GM12864 (cell line): ENCODE results near the gene CLEC11A.

Experiments used
- DNase-seq: peaks from one replicate; pipeline ENCODE4 v3.0.0-alpha.2; 2011; ENCODE audit warnings: low read depth
- H3K4me3 ChIP-seq: 2 replicates; pipeline ENCODE4 v1.5.1; 2011; ENCODE audit warnings: mild to moderate bottlenecking, low read depth, low read length, control low read depth
- TF ChIP-seq, protein P1 (sequence below): IDR thresholded peaks from 2 replicates; pipeline ENCODE4 v1.5.1; 2011; ENCODE audit warnings: low read depth, mild to moderate bottlenecking, moderate library complexity, low read length, control low read depth, inconsistent platforms; ENCODE audit errors: missing control alignments

CLEC11A gene

DNA sequence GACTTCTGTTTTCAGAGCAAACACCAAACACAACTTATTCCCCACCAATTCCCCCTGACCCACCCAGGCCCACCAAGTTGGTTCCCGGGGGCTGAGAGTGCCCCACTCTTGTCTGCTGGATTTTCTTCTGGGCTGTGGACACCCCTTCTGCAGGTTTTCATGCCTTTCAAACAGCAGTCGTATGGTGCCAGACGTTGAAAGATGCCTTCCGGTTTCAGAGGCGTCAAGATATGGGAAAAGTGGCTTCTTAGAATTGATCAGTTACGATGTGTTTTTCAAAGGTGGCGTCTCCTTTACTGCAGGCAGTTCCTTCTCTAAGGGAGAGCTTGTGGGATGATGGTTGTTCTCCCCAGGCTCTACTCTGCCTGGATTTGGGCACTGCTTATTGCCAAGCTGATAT is 12.7 kb downstream of the CLEC11A start:
- DNase-seq: no peak
- H3K4me3 ChIP-seq: no peak overlapping the region
- TF ChIP-seq, protein P1, sequence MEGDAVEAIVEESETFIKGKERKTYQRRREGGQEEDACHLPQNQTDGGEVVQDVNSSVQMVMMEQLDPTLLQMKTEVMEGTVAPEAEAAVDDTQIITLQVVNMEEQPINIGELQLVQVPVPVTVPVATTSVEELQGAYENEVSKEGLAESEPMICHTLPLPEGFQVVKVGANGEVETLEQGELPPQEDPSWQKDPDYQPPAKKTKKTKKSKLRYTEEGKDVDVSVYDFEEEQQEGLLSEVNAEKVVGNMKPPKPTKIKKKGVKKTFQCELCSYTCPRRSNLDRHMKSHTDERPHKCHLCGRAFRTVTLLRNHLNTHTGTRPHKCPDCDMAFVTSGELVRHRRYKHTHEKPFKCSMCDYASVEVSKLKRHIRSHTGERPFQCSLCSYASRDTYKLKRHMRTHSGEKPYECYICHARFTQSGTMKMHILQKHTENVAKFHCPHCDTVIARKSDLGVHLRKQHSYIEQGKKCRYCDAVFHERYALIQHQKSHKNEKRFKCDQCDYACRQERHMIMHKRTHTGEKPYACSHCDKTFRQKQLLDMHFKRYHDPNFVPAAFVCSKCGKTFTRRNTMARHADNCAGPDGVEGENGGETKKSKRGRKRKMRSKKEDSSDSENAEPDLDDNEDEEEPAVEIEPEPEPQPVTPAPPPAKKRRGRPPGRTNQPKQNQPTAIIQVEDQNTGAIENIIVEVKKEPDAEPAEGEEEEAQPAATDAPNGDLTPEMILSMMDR: no peak

DNA sequence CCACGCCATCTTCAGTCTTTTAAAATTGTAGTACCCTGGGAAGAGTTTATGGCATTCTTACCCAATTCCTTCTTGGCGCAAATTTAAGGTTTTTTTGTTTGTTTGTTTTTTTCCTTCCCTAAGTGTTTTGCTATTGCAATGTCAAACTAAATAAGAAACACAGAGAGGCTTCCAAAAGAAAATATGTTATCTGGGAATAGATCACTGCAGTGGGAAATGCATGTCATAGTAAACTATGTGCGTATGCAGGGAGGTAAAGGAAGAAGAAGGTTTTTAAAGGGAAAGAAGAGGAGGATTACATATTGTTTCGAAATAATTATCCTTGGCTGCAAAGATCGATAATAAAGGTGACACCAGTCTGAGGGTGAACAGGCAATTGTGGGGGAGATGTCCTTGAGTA is 13.2 kb downstream of the CLEC11A start:
- DNase-seq: no peak
- TF ChIP-seq, protein P1: no peak
- no peak overlapping the region for H3K4me3 ChIP-seq

DNA sequence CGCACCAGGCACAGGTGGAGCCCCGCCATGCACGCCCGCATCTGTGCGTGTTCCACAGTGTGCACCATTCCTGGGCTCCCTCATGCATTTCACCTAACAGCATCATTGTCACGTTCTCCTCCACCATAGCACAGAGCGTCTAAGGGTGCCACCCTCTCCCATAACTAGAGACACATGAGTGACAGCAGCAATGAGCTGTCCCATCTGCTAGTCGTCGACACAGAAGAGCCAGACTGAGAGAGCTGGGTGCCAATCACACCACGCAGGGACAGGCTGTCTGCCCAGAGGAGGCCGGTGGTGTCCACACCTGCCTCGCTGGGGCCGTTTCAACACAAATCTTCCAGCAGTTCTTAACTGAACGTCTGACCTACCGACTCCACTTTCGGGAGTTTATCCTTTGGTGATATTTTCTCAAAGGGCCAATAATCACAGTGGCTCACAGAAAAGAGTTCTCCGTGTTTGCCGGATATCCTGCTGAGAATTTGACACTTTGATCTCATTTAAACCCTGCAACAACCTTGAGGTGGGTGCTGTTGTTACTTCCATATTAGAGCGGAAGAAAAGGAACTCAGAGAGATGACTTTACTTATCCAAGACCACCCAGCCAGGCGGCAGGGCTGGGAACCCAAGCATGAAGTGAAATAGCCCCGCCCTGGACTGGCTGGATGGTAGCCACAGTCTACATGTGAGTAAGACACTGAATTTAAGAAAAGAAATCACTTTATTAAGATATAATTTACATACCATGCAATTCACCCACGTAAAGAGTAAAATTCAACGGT is 16.2 kb downstream of the CLEC11A start:
- TF ChIP-seq, protein P1: no peak
- no peak overlapping the region for H3K4me3 ChIP-seq
- DNase-seq: no peak

DNA sequence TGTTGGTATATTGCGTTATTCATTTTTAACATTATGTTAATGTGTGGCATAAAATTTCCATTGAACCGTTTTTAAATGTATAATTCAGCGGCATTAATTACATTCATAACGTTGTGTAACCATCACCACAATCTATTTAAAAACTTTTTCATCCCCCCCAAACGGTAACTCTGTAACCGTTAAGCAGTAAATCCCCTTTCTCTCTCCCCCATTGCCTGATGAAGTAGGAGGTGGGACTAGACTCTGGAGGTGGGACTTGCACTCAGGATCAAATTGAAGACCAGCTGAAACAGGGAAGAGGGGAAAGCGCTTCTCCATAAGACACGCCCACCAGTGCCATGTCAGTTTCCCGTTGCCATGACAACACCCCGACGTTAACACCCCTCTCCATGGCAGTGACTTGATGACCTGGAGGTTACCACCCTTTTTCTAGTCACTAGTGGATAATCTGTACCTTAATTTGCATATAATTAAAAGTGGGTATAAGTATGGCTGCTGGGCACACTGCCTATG is 16.8 kb downstream of the CLEC11A start:
- no peak for DNase-seq
- H3K4me3 ChIP-seq: no peak overlapping the region
- TF ChIP-seq, protein P1: no peak

DNA sequence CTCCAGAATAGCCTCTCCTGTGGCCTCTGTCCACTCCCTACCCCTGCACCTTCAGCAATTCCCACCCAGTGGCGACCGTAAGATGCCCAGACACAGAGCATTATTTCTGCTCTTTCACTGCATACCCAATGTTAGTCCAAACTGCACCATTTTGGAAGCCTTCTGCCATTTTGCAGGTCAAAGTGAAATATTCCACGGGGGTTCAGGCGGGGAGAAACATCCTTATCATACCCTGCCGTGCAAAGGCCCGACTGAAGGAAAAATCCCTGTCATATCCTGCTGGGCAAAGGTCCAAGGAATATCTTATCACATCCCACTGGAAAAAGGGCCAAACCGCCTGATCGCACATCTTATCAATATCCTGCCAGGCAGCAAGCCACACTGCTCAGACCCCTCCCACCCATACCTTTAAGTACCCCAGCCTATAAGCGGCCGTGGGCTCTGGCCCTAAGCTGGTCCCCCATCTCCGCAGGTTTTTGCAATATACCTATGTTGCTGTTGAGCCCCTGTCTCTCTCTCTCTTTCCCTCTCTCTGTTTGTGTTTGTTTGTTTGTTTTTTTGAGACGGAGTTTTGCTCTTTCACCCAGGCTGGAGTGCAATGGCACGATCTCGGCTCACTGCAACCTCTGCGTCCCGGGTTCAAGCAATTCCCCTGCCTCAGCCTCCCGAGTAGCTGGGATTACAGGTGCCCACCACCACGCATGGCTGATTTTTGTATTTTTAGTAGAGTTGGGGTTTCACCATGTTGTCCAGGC is 18.2 kb downstream of the CLEC11A start:
- DNase-seq: no peak
- TF ChIP-seq, protein P1: no peak
- H3K4me3 ChIP-seq: no peak overlapping the region

DNA sequence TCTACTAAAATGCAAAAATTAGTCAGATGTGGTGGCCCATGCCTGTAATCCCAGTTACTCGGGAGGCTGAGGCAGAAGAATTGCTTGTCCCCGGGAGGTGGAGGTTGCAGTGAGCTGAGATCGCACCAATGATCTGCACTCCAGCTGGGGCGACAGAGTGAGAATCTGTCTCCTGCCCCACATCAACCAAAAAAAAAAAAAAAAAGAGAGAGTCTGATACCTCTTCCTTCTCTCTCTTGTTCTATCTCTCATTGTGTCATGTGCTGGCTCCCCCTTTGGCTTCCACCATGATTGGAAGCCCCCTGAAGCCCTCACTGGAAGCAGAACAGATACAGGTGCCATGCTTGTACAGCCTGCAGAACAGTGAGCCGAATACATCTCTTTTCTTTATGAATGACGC is 20.4 kb downstream of the CLEC11A start:
- TF ChIP-seq, protein P1: no peak
- H3K4me3 ChIP-seq: no peak overlapping the region
- no peak for DNase-seq
